BJ (cell line): ENCODE measurements around the gene PIK3C2G. TPM values are rescaled to one million over a fixed set of nuclear protein-coding genes. Genes with fewer than 3 reads are reported as not detected.

Source experiments
- CTCF ChIA-PET: fragments of 350-600 bp; formaldehyde crosslinking; extraction: SDS; loops from one replicate; lab custom pipeline; 2021; ENCODE audit warnings: antibody characterized with exemption, inconsistent platforms; lab: Yijun Ruan, JAX
- POLR2A ChIA-PET: fragments of 300-600 bp; sonication (Branson Sonifier 250); formaldehyde crosslinking; extraction: SDS; loops from one replicate; lab custom pipeline; 2021; ENCODE audit warnings: antibody characterized with exemption; lab: Charles Lee
- DNase-seq: peaks from one replicate; pipeline ENCODE4 v3.0.0-alpha.2; 2011; ENCODE audit warnings: low read depth
- H3K27me3 ChIP-seq: 2 replicates; pipeline ENCODE4 v1.6.0; 2011; ENCODE audit warnings: low read length; ENCODE audit not compliant: control insufficient read depth, insufficient read depth
- H3K36me3 ChIP-seq: 2 replicates; pipeline ENCODE4 v1.5.1; 2011; ENCODE audit warnings: low read length; ENCODE audit not compliant: control insufficient read depth, insufficient read depth
- H3K4me3 ChIP-seq: 2 replicates; pipeline ENCODE4 v1.5.1; 2011; ENCODE audit warnings: low read depth, mild to moderate bottlenecking, control low read depth, low read length
- CTCF ChIP-seq: IDR thresholded peaks from 2 replicates; pipeline ENCODE4 v1.5.1; 2011; ENCODE audit warnings: low read depth, mild to moderate bottlenecking, control low read depth, inconsistent platforms, low read length, moderate library complexity; ENCODE audit not compliant: insufficient read depth
- polyA plus RNA-seq: library from polyadenylated mRNA; depleted of rRNA; stranded (reverse); fragments of >200 nt; gene quantifications from 2 replicates; pipeline ENCODE4 v1.2.3, GENCODE V29; 2011

PIK3C2G gene
- polyA plus RNA-seq, 1 experiment, result not detected

GRCh38 chr12:18430425-18431048, 169.2 kb downstream of the PIK3C2G start:
- Histone ChIP-seq H3K4me3 (no peak overlapping the region), H3K36me3 (no peaks in the 10 kb centered on the region), H3K27me3 (no peaks in the 10 kb centered on the region)
- ChIA-PET POLR2A (no interaction called here), CTCF (interaction anchor here (0.5 to 1.5 kb wide), 14 partner anchors 10 to 756 kb away, joined by 3 to 5 read pairs (median 3); no protein-coding TSS in a partner anchor)
- TF ChIP-seq CTCF, result peak; percentile 85
- DNase-seq, result no peak

- POLR2A ChIA-PET, result interaction anchor here (0.5 kb wide), 1 partner anchor 54 kb away, joined by 4 read pairs; no protein-coding TSS in a partner anchor
- Histone ChIP-seq H3K36me3 (no peaks in the 10 kb centered on the region), H3K27me3 (no peaks in the 10 kb centered on the region), H3K4me3 (no peak overlapping the region)
- TF ChIP-seq CTCF, result no peak
- CTCF ChIA-PET, result interaction anchor here (0.7 to 1.2 kb wide), 3 partner anchors 11 to 301 kb away, joined by 3 to 4 read pairs (median 3); no protein-coding TSS in a partner anchor
- DNase-seq, result no peak
Observed at GRCh38 chr12:18431771-18432170, 170.5 kb downstream of the PIK3C2G start.

GRCh38 chr12:18432206-18432605, 170.9 kb downstream of the PIK3C2G start:
- POLR2A ChIA-PET, result no interaction called here
- no peak for TF ChIP-seq CTCF
- Histone ChIP-seq H3K36me3 (no peaks in the 10 kb centered on the region), H3K4me3 (no peak overlapping the region), H3K27me3 (no peaks in the 10 kb centered on the region)
- no peak for DNase-seq
- CTCF ChIA-PET, result interaction anchor here (0.7 kb wide), 1 partner anchor 300 kb away, joined by 3 read pairs; no protein-coding TSS in a partner anchor

GRCh38 chr12:18436170-18436569, 174.9 kb downstream of the PIK3C2G start:
- no peak for TF ChIP-seq CTCF
- Histone ChIP-seq H3K27me3 (no peaks in the 10 kb centered on the region), H3K4me3 (no peak overlapping the region), H3K36me3 (no peaks in the 10 kb centered on the region)
- DNase-seq, result no peak
- ChIA-PET POLR2A (no interaction called here), CTCF (no interaction called here)

GRCh38 chr12:18439541-18439940, 178.2 kb downstream of the PIK3C2G start:
- ChIA-PET CTCF (no interaction called here), POLR2A (no interaction called here)
- no peak overlapping the region for H3K4me3 ChIP-seq
- no peaks in the 10 kb centered on the region for H3K27me3 ChIP-seq
- DNase-seq, result no peak
- TF ChIP-seq CTCF, result no peak
- H3K36me3 ChIP-seq, result no peaks in the 10 kb centered on the region
